Transverse colon (tissue), 4 donors: ENCODE measurements around the gene SNX13.

Source experiments
- POLR2A ChIP-seq: fragments of 450-650 bp; IDR thresholded peaks from one replicate; pipeline ENCODE4 v1.6.1; 2016; ENCODE audit warnings: antibody characterized with exemption, mild to moderate bottlenecking, moderate library complexity
- POLR2AphosphoS5 ChIP-seq, 3 donors: sonication (generic); formaldehyde crosslinking; IDR thresholded peaks; one replicate each; pipeline ENCODE4 v1.6.1; 2016; ENCODE audit warnings: antibody characterized with exemption in 3 of 3
- TF ChIP-seq, protein P1 (sequence below), 5 experiments: fragments of 200-600 bp in 3 of 5; fragments of 450-650 bp in 2 of 5; sonication (generic) in 3 of 5; IDR thresholded peaks; 1 replicate in 2 of 5; 2 replicates in 3 of 5; pipeline ENCODE4 v1.5.1; 2016 to 2017; ENCODE audit warnings: antibody characterized with exemption in 5 of 5, inconsistent platforms in 3 of 5, mild to moderate bottlenecking in 2 of 5, moderate library complexity in 1 of 5

DNA sequence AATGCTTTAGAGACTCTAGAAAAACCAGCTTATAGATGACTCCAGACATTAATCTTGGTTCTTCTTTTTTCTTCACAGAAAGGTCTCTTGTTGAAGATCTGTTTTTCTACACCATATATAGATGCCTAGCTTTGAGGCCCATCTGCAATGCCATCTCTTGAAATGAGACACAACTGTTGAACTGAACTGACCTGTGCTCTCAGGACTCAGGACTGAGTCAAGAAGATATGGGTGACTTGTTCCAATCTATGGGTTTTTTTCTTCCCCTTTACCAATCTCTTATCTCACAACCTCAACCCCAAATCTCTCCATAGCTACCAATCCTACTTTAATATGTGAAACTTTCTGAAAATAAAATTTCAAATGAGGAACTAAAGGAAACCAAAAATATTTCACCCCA lies 194.7 kb downstream of the SNX13 start:
- TF ChIP-seq, protein P1, sequence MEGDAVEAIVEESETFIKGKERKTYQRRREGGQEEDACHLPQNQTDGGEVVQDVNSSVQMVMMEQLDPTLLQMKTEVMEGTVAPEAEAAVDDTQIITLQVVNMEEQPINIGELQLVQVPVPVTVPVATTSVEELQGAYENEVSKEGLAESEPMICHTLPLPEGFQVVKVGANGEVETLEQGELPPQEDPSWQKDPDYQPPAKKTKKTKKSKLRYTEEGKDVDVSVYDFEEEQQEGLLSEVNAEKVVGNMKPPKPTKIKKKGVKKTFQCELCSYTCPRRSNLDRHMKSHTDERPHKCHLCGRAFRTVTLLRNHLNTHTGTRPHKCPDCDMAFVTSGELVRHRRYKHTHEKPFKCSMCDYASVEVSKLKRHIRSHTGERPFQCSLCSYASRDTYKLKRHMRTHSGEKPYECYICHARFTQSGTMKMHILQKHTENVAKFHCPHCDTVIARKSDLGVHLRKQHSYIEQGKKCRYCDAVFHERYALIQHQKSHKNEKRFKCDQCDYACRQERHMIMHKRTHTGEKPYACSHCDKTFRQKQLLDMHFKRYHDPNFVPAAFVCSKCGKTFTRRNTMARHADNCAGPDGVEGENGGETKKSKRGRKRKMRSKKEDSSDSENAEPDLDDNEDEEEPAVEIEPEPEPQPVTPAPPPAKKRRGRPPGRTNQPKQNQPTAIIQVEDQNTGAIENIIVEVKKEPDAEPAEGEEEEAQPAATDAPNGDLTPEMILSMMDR (IDR thresholded peaks at IDR 0.05): no peak
- TF ChIP-seq POLR2A: no peak
- no peak for TF ChIP-seq POLR2AphosphoS5 (IDR thresholded peaks at IDR 0.05)
